Left forelimb (tissue), 1 donor: ENCODE data around the gene DHX57.

Experiments used
- DNase-seq: peaks from one replicate; pipeline ENCODE4 v3.0.0-alpha.2; 2018; ENCODE audit warnings: low spot score

Gene DHX57

GRCh38 chr2:38750891-38751595 is 124.7 kb downstream of the DHX57 start, which contains the start of gene SRSF7:
TSS of gene SRSF7 (minus strand) at chr2:38751361. CDS start at chr2:38751256, 105 bp downstream.
- peak; percentile 99 for DNase-seq

GRCh38 chr2:38750011-38750890 is 125.5 kb downstream of the DHX57 start:
- no peak for DNase-seq

- peak; percentile 36 for DNase-seq
Measured at GRCh38 chr2:38748943-38749804, 126.6 kb downstream of the DHX57 start.

- DNase-seq = peak; percentile 0
Measured at GRCh38 chr2:38748391-38748790, 127.3 kb downstream of the DHX57 start.

DNA sequence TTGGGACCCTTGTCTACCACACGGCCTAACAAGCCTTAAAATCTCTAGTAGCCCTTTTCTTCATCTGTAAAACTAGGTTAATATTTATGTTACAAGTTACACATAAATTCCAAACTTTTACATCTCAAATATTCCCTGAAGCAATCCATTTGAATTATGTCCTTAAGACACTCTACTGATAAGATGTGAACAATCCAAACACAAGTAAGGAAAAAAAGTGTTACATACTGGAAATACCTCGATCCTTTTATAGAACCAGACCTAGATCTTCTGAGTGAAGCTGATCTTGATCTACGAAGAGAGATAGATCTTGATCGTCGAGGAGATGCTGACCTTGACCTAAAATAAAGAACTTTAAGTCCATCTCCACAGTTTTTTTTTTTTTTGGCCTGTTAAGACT is 127.9 kb downstream of the DHX57 start:
- no peak for DNase-seq
